Stimulated activated CD4-positive, alpha-beta T cell treated with anti-CD3 and anti-CD28 coated beads, Interleukin-4, amount 100 ng/mL, for 1 hour (primary cell): Measurements from ENCODE around the gene AGBL2.
"Not testable (repeated sequence)": the region's sequence is repeated elsewhere in the genome, so short reads cannot be mapped to it uniquely, and the experiment has no call there.

Source experiments
- DNase-seq: peaks from one replicate; pipeline ENCODE4 v3.0.0-alpha.2; 2020

AGBL2 gene

GRCh38 chr11:47688991-47689390, 26.2 kb downstream of the AGBL2 start:
- DNase-seq, result no peak

GRCh38 chr11:47688111-47688510, 27.1 kb downstream of the AGBL2 start:
- DNase-seq, result no peak

DNA sequence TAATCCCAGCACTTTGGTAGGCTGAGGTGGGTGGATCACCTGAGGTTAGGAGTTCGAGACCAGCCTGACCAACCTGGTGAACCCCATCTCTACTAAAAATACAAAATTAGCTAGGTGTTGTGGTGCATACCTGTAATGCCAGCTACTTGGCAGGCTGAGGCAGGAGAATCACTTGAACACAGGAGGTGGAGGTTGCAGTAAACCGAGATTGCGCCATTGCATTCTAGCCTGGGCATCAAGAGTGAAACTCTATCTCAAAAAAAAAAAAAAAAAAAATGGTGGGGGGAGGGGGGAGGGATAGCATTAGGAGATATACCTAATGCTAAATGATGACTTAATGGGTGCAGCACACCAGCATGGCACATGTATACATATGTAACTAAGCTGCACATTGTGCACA, 28.5 kb downstream of the AGBL2 start:
- DNase-seq, result not testable (repeated sequence)

- no peak for DNase-seq
These were observed 29.0 kb downstream of the AGBL2 start for GRCh38 chr11:47686151-47686550.

- no peak for DNase-seq
These were observed 39.3 kb downstream of the AGBL2 start for GRCh38 chr11:47675851-47676250.

GRCh38 chr11:47672283-47672730, 42.9 kb downstream of the AGBL2 start:
- no peak for DNase-seq

DNA sequence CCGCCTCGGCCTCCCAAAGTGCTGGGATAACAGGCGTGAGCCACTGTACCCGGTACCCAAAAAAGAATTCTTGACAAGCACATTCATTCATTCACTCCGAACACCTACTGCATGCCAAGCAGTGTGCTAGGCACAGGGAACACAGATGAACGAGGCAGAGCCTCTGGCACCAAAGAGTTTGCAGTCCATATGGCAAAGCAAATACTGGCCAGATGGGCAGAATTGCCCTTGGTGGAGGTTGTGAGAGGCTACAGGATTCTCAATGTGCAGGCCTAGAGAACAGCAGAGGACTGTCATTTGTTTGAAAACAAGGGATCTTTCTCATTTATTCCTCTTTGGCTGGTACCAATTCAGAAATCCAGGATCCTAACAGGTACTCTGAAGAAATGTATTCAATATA, 45.3 kb downstream of the AGBL2 start:
- no peak for DNase-seq

GRCh38 chr11:47668665-47669064, 46.5 kb downstream of the AGBL2 start:
- DNase-seq, result no peak

DNA sequence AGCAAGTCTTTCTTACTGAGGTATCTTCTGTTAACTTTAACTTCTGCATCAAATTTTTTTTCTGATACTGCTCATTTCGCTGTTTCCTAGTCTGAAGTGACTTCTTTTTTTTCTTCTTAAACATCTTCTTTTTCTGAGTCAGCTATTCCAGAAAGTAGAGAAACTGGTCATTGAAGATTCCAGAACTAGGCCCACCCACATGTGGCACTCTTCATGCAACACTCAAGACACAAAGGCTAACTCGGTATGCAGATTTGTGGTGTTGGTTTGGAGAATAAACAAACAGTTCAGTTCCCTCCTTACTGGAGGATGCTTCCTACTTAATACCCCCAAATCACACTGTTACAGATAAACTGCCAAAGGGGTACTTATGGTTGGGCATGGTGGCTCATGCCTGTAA, 47.6 kb downstream of the AGBL2 start:
- DNase-seq, result no peak

- no peak for DNase-seq
These were observed 48.0 kb downstream of the AGBL2 start for GRCh38 chr11:47667135-47667534.

- not testable (repeated sequence) for DNase-seq
These were observed 50.2 kb downstream of the AGBL2 start for GRCh38 chr11:47664936-47665335.

DNA sequence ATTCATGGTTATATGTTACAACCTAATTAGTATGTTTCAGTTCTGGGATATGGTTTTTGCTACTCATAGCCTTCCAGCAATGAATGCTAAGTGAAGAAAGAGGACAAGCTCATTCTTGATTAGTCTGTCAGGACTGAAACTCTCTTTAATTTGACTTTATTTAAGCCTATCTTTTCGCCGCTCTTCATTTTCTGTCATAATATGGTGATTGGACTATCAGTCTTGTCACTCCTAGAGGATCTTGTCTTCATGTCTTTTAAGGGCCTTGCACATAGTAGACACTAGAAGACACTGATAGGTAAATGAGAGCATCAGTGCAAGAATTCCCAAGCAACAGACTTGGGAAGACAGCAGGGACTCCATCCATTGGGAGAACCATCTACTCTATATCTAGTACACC, 53.9 kb downstream of the AGBL2 start:
- no peak for DNase-seq

DNA sequence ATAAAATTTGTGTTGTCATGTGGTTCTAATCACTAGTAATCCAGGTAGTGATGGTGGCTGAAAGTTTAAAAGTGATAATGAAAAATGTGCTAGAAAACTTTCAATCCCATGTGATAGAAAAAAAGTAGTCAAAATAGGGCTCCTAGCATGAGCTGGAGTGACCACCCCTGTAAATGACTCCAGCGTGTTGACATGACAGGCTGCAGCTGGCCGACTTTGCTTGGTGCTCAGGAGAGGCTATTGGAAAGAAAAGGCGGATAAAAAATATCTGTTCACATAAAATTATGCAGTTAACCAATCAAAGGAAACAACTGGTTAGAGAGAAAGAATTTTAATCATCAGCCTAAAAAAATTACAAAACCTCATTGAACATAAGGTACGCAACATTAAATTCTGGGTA, 55.9 kb downstream of the AGBL2 start:
- DNase-seq, result no peak

DNA sequence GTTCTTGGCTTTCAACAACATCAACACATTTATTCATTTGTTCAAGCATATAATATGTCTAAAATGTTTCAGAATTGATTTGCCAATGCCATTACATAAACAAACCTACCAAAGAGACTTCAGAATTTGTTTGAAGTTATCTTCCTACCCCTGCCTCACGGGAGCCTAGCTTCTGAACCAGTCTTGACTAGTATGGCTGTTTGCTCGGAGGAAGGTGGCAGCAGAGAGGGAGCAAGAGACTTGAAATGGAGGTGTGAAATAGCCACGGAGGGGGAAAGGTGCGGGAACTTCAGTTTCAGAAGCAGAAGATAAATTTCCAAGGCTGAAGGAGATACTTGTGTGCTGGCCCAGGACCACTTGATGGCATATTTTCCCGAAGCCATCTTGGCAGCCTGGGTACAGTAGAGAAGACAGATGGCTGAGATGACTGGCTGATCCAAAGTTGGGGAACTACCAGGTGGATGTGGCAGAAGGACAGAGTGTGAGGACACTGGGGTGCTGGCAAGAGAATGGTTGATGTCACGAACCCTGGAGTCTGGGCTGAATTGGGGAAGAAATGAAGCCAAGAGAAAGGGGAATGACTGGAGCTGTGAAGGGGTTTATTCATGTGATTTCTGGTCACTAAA, 58.8 kb downstream of the AGBL2 start:
- no peak for DNase-seq

DNA sequence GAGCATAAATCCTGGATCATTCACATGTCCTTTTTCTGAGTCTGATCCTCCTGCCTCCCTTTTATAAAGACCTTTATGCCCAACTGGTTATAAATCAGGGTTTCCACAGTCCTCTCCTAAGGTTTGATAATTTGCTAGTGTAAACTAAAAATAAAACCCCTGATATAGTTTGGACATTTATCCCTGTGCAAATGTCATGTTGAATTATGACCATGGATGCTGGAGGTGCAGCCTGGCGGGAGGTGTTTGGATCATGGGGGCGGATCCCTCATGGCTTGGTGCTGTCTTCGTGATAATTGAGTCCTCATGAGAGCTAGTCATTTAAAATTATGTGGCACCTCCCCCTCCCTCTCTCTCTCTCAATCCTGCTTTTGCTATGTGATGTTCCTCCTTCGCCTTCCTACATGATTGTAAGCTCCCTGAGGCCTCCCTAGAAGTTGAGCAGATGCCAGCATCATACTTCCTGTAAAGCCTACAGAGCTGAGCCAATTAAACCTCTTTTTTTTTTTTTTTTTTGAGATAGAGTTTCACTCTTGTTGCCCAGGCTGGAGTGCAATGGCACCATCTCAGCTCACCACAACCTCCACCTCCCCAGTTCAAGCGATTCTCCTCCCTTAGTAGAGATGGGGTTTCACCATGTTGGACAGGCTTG, 63.2 kb downstream of the AGBL2 start:
- no peak for DNase-seq

- no peak for DNase-seq
These were observed 65.9 kb downstream of the AGBL2 start for GRCh38 chr11:47649276-47649675.

DNA sequence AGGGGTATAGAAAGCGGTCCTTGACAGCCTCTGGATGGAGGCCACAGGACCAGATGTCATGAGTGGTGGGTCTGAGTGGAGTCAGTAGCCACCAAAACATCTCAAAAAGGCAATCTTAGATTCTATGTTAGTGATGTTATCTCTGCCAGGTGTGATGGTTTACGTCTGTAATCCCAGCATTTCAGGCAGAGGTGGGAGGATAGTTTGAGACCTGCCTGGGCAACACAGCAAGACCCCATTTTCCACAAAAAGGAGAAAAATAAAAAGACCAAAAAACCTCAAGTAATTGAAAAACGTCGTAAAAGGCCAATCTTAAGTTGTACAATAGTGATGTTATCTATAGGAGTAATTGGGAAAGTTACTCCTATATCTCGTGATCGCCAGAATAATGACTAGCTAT, 69.2 kb downstream of the AGBL2 start:
- no peak for DNase-seq

GRCh38 chr11:47645500-47645899, 69.7 kb downstream of the AGBL2 start:
- DNase-seq, result no peak

DNA sequence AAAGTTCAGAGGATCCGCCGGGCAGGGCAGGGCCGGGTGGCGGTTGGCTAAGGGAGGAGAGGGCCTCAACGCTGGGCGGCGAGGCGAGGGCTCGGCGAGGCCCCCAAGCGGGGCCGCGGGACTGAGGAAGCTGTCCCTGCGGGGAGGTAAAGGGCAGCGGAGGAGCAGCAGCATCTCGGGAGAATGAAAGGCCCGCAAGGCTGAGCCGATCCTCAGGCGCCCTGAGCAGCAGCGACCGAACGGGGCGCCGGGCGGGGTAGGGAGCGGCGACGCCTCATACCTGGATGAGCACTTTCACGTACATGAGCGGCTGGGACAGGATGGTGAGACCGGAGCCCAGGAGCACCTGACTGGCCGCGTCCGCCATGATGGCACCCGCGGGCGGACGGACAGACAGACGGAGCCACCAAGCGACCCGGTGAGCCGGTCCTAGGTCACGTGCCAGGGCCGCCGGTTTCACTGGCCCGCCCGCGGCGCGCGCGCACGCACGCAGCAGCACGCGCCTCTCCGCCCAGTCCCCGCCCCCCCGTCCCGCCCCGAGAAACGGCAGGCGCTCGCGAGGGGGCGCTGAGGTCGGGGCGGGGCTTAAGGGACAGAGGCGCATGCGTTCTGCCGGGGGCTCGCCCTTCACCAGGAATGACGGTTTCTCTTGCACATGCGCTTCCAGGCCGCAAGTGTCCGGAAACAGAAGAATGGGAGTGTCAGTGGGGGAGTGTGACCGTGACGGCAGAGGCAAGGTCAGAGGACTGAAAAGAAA, 72.9 kb downstream of the AGBL2 start, which contains the start of gene MTCH2:
Gene MTCH2 (minus strand): TSS at position 461 of the 757 bp plus-strand sequence. CDS start 94 bp downstream, at position 367.
- DNase-seq, result peak; percentile 95

DNA sequence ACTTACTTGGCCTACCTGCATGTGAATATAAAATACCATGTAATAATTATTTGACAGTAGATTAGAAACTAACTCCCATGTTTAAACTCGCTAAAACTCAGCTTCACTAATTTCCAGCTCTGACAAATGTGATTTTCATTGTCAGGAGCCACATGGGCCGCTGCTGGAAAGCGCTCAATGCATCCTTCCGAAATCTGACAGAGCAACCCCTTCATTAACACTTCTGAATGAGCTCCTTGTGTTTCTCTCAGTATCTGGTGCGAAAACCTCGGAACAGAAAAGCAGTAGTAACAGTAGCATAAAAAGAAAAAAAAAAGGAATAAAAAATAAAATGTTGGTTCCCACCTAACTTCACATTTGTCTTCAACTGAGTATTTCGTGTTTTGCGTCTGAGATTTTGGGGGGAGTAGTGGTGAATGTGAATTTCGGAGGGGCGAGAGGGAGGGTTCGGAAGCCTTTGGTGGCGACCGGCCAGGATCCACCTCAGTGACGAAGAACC, 73.5 kb downstream of the AGBL2 start:
- no peak for DNase-seq

- DNase-seq, result not testable (repeated sequence)
These were observed 74.7 kb downstream of the AGBL2 start for GRCh38 chr11:47640506-47640905.

DNA sequence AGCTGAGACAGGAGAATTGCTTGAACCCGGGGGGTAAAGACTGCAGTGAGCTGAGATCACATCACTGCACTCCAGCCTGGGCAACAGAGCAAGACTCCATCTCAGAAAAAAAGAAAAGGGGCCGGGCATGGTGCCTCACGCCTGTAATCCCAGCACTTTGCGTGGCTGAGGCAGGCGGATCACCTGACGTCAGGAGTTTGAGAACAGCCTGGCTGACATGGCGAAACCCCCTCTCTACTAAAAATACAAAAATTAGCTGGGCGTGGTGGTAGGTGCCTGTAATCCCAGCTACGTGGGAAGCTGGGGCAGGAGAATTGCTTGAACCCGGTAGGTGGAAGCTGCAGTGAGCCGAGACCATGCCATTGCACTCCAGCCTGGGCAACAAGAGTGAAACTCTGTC, 78.8 kb downstream of the AGBL2 start:
- DNase-seq, result not testable (repeated sequence)

DNA sequence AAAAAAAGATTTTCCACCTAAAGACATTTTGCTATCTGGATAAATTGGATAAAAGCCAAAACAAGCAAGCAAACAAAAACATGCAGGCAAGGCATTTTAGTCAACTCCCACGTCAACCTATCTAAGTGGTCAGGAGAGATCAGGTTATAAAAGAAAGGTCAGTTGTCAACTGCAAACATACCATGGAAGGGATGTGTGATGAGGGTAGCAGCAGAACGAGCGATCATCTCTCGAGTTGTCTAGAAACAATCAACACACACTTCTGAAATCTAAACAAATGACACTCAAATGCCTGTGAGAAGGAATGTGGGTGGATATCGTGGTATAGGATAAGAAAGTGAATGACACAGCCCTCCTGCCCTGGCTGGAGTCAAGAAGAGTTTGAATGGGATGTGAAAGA, 83.7 kb downstream of the AGBL2 start:
- DNase-seq, result no peak

DNA sequence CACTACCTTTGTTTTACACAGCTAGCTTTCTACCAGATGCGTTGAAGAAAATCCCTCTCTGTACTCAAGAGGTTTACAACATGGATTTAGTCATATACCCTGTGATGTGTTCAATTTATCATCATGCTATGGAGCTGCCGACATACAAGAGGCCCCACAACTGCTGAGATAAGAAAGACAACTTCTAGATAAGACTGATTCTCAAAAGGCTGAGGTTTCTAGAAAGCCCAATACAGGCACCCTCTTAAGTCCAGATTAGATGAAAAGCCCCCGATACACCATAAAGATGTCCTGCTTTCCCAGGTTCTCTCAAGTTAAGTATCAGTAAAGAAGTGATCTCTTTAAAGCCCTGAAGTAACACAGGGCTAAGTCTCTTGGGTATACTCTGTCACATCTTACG, 87.1 kb downstream of the AGBL2 start:
- no peak for DNase-seq
